Thoracic aorta (tissue), 2 donors: ENCODE results near the gene FLAD1. TPM values are rescaled to one million over a fixed set of nuclear protein-coding genes. Genes with fewer than 3 reads are reported as not detected.

ENCODE experiments used
- ATAC-seq: fragments of 150-250 bp; one replicate; pipeline ENCODE4 v1.8.0; 2017; ENCODE audit warnings: low read depth; ENCODE audit not compliant: insufficient number of reproducible peaks, low FRiP score
- DNase-seq: peaks from one replicate; pipeline ENCODE4 v3.0.0-alpha.2; 2020; ENCODE audit warnings: low spot score
- H3K27ac ChIP-seq, 2 donors: fragments of 200-600 bp; sonication (generic); 1 replicate in 1 of 2; 2 replicates in 1 of 2; pipeline ENCODE4 v1.5.1; 2016; ENCODE audit warnings: mild to moderate bottlenecking in 2 of 2, moderate library complexity in 2 of 2
- H3K27me3 ChIP-seq: fragments of 200-600 bp; sonication (generic); replicated peaks from 2 replicates; pipeline ENCODE4 v1.6.0; 2016; ENCODE audit warnings: mild to moderate bottlenecking; ENCODE audit not compliant: insufficient read depth
- H3K36me3 ChIP-seq: fragments of 200-600 bp; sonication (generic); one replicate; pipeline ENCODE4 v1.5.1; 2016
- H3K4me1 ChIP-seq, 2 donors: fragments of 200-600 bp; sonication (generic); 1 replicate in 1 of 2; 2 replicates in 1 of 2; pipeline versions ENCODE4 v1.5.1 to v1.6.0; 2016; ENCODE audit warnings: low read depth in 2 of 2, mild to moderate bottlenecking in 1 of 2; ENCODE audit not compliant: control insufficient read depth in 1 of 2
- H3K4me3 ChIP-seq: fragments of 200-600 bp; sonication (generic); 2 replicates; pipeline ENCODE4 v1.5.1; 2016; ENCODE audit warnings: mild to moderate bottlenecking
- H3K9me3 ChIP-seq: fragments of 200-600 bp; sonication (generic); 2 replicates; pipeline ENCODE4 v1.5.1; 2016
- CTCF ChIP-seq: fragments of 200-600 bp; sonication (generic); IDR thresholded peaks from one replicate; pipeline ENCODE4 v1.5.1; 2019; ENCODE audit warnings: antibody characterized with exemption
- total RNA-seq, 2 donors: library from RNA; depleted of rRNA; stranded (reverse); fragments of >200 nt; gene quantifications; one replicate each; pipeline versions ENCODE4 v1.1.0 to v1.2.3, GENCODE V29; 2016

FLAD1 gene
- total RNA-seq, 2 donors from 2014 or later = 23.8 to 27.2 TPM

- H3K4me3 ChIP-seq = no peak overlapping the region
- no peak for DNase-seq
- H3K9me3 ChIP-seq = no peaks in the 10 kb centered on the region
- no peak for TF ChIP-seq CTCF
- ATAC-seq = no peak
- H3K27me3 ChIP-seq = no peaks in the 10 kb centered on the region
- peaks cover 39 to 57% of the 10 kb centered on the region in 2 donors for H3K4me1 ChIP-seq
- H3K36me3 ChIP-seq = peaks cover 11% of the 10 kb centered on the region
- H3K27ac ChIP-seq = no peak overlapping the region
These were observed 25.1 kb upstream of the FLAD1 start for GRCh38 chr1:154958036-154958435.

GRCh38 chr1:154958681-154959425 is 24.3 kb upstream of the FLAD1 start:
- no peaks in the 10 kb centered on the region for H3K9me3 ChIP-seq
- no peak overlapping the region for H3K4me3 ChIP-seq
- peaks cover 12% of the 10 kb centered on the region for H3K36me3 ChIP-seq
- ATAC-seq = no peak
- no peaks in the 10 kb centered on the region for H3K27me3 ChIP-seq
- no peak for DNase-seq
- TF ChIP-seq CTCF = no peak
- H3K27ac ChIP-seq = no peak overlapping the region
- peaks cover 38 to 52% of the 10 kb centered on the region in 2 donors for H3K4me1 ChIP-seq

GRCh38 chr1:154959426-154959780 is 23.7 kb upstream of the FLAD1 start:
- H3K36me3 ChIP-seq = peaks cover 16% of the 10 kb centered on the region
- H3K27ac ChIP-seq = no peak overlapping the region
- ATAC-seq = no peak
- H3K4me1 ChIP-seq = peaks cover 32 to 46% of the 10 kb centered on the region in 2 donors
- H3K4me3 ChIP-seq = no peak overlapping the region
- DNase-seq = no peak
- H3K9me3 ChIP-seq = no peaks in the 10 kb centered on the region
- no peak for TF ChIP-seq CTCF
- no peaks in the 10 kb centered on the region for H3K27me3 ChIP-seq

GRCh38 chr1:154960446-154961136 is 22.6 kb upstream of the FLAD1 start:
- Histone ChIP-seq H3K9me3 (no peaks in the 10 kb centered on the region), H3K4me3 (peak overlapping the region; percentile 91), H3K27ac (peak overlapping the region; percentile 96 to 97), H3K36me3 (peaks cover 24% of the 10 kb centered on the region), H3K27me3 (no peaks in the 10 kb centered on the region), H3K4me1 (peaks cover 21 to 34% of the 10 kb centered on the region in 2 donors)
- DNase-seq (no peak), ATAC-seq (no peak)
- TF ChIP-seq CTCF = no peak
